Liver (tissue), 9 donors: ENCODE results near the gene RABL3. TPM values are rescaled to one million over a fixed set of nuclear protein-coding genes. Genes with fewer than 3 reads are reported as not detected.

Experiments
- DNase-seq: peaks from one replicate; pipeline ENCODE4 v3.0.0-alpha.2; 2017; ENCODE audit warnings: low spot score
- H3K27ac ChIP-seq, 2 donors: one replicate each; pipeline ENCODE4 v1.7.0; 2013; ENCODE audit warnings: inconsistent platforms in 2 of 2, low read length in 2 of 2, control low read depth in 1 of 2, low read depth in 1 of 2, mild to moderate bottlenecking in 1 of 2
- H3K27me3 ChIP-seq, 4 donors: one replicate each; pipeline versions ENCODE4 v1.6.1 to v1.7.0; 2013; ENCODE audit warnings: low read length in 3 of 4, inconsistent platforms in 1 of 4, mild to moderate bottlenecking in 1 of 4, moderate library complexity in 1 of 4; ENCODE audit not compliant: control insufficient read depth in 4 of 4, insufficient read depth in 4 of 4
- H3K36me3 ChIP-seq, 4 donors: one replicate each; pipeline versions ENCODE4 v1.6.1 to v1.7.0; 2013; ENCODE audit warnings: low read length in 3 of 4, mild to moderate bottlenecking in 3 of 4, low read depth in 1 of 4, moderate library complexity in 1 of 4; ENCODE audit not compliant: control insufficient read depth in 4 of 4, insufficient read depth in 3 of 4
- H3K4me1 ChIP-seq, 4 donors: one replicate each; pipeline versions ENCODE4 v1.6.1 to v1.7.0; 2013; ENCODE audit warnings: low read length in 3 of 4, mild to moderate bottlenecking in 3 of 4, moderate library complexity in 1 of 4; ENCODE audit not compliant: control insufficient read depth in 4 of 4, insufficient read depth in 4 of 4
- H3K4me3 ChIP-seq, 3 donors: one replicate each; pipeline versions ENCODE4 v1.6.1 to v1.7.0; 2013; ENCODE audit warnings: low read length in 3 of 3, control low read depth in 1 of 3, low read depth in 1 of 3, mild to moderate bottlenecking in 1 of 3
- H3K9ac ChIP-seq, 2 donors: one replicate each; pipeline ENCODE4 v1.7.0; 2013; ENCODE audit warnings: low read length in 2 of 2, mild to moderate bottlenecking in 2 of 2, moderate library complexity in 2 of 2, control low read depth in 1 of 2, low read depth in 1 of 2
- H3K9me3 ChIP-seq, 4 donors: one replicate each; pipeline versions ENCODE4 v1.6.1 to v1.7.0; 2013; ENCODE audit warnings: low read length in 3 of 4; ENCODE audit not compliant: control insufficient read depth in 4 of 4
- ATF3 ChIP-seq: IDR thresholded peaks from 2 replicates; pipeline ENCODE4 v1.6.1; 2016; ENCODE audit warnings: antibody characterized with exemption
- CTCF ChIP-seq: fragments of 150-350 bp; IDR thresholded peaks from 2 replicates; pipeline ENCODE4 v1.5.1; 2017; ENCODE audit warnings: improper control_type of control experiment, low read depth, low read length; ENCODE audit not compliant: missing input control
- EGR1 ChIP-seq, 2 donors: IDR thresholded peaks; 2 replicates each; pipeline ENCODE4 v1.6.1; 2016 to 2018; ENCODE audit warnings: antibody characterized with exemption in 2 of 2, low read depth in 2 of 2
- FOXA1 ChIP-seq: IDR thresholded peaks from 2 replicates; pipeline ENCODE4 v1.6.1; 2016; ENCODE audit warnings: antibody characterized with exemption
- FOXA2 ChIP-seq: IDR thresholded peaks from 2 replicates; pipeline ENCODE4 v1.6.1; 2016; ENCODE audit warnings: antibody characterized with exemption
- GABPA ChIP-seq, 2 donors: IDR thresholded peaks in 1 of 2; conservative IDR thresholded peaks in 1 of 2; 2 replicates each; pipeline ENCODE4 v1.6.1; 2016; ENCODE audit warnings: antibody characterized with exemption in 2 of 2, mild to moderate bottlenecking in 1 of 2, moderate library complexity in 1 of 2
- HNF4A ChIP-seq, 2 donors: conservative IDR thresholded peaks; 2 replicates each; pipeline ENCODE4 v1.6.1; 2016; ENCODE audit warnings: antibody characterized with exemption in 2 of 2, mild to moderate bottlenecking in 2 of 2
- HNF4G ChIP-seq: IDR thresholded peaks from 2 replicates; pipeline ENCODE4 v1.6.1; 2016; ENCODE audit warnings: antibody characterized with exemption
- JUND ChIP-seq, 2 donors: IDR thresholded peaks; 2 replicates each; pipeline ENCODE4 v1.6.1; 2016; ENCODE audit warnings: antibody characterized with exemption in 2 of 2
- MAX ChIP-seq: IDR thresholded peaks from 2 replicates; pipeline ENCODE4 v1.6.1; 2016; ENCODE audit warnings: antibody characterized with exemption
- NR2F2 ChIP-seq: IDR thresholded peaks from 2 replicates; pipeline ENCODE4 v1.6.1; 2016; ENCODE audit warnings: antibody characterized with exemption
- RAD21 ChIP-seq, 2 donors: IDR thresholded peaks; 2 replicates each; pipeline ENCODE4 v1.6.1; 2016; ENCODE audit warnings: antibody characterized with exemption in 2 of 2, mild to moderate bottlenecking in 2 of 2
- REST ChIP-seq: IDR thresholded peaks from 2 replicates; pipeline ENCODE4 v1.6.1; 2016; ENCODE audit warnings: antibody characterized with exemption, mild to moderate bottlenecking
- RXRA ChIP-seq, 2 donors: IDR thresholded peaks; 2 replicates each; pipeline ENCODE4 v1.6.1; 2017 to 2018; ENCODE audit warnings: antibody characterized with exemption in 2 of 2, mild to moderate bottlenecking in 1 of 2
- SP1 ChIP-seq: IDR thresholded peaks from 2 replicates; pipeline ENCODE4 v1.6.1; 2018; ENCODE audit warnings: antibody characterized with exemption, mild to moderate bottlenecking
- TAF1 ChIP-seq: conservative IDR thresholded peaks from 2 replicates; pipeline ENCODE4 v1.6.1; 2016; ENCODE audit warnings: antibody characterized with exemption, mild to moderate bottlenecking
- YY1 ChIP-seq: IDR thresholded peaks from 2 replicates; pipeline ENCODE4 v1.6.1; 2016; ENCODE audit warnings: antibody characterized with exemption, mild to moderate bottlenecking
- ZBTB33 ChIP-seq: IDR thresholded peaks from 2 replicates; pipeline ENCODE4 v1.6.1; 2016; ENCODE audit warnings: antibody characterized with exemption
- WGBS: extraction: QIAGEN DNeasy Blood & Tissue Kit; methylation state at CpG from one replicate; pipeline ENCODE4 v1.1.7; 2013; 5-methylcytosine and 5-hydroxymethylcytosine counted together
- polyA plus RNA-seq, 2 donors: library from polyadenylated mRNA; stranded (reverse) in 1 of 2; unstranded in 1 of 2; fragments of 200-250 nt in 1 of 2; fragments of >200 nt in 1 of 2; fragmentation: Nextera tagmentation in 1 of 2; extraction: Ambion mirVana in 1 of 2; gene quantifications; one replicate each; pipeline versions ENCODE4 v1.2.1 to v1.2.3, GENCODE V29; 2013 to 2015
- total RNA-seq, 2 donors: library from RNA; depleted of rRNA; stranded (reverse); fragments of >200 nt; gene quantifications; one replicate each; pipeline ENCODE4 v1.2.3, GENCODE V29; 2014
- donor health status: healthy.
- donor health status: healthy.
- donor health status: healthy.
- donor health status: healthy.
- donor health status: healthy.

RABL3 gene
- total and polyA plus RNA-seq, 4 donors = 8.6 to 14.1 (median 13.1) TPM

GRCh38 chr3:120706950-120707349 is 35.4 kb downstream of the RABL3 start:
- Histone ChIP-seq H3K9me3 (no peaks in the 10 kb centered on the region), H3K27ac (no peak overlapping the region)
- TF ChIP-seq RAD21 (IDR thresholded peaks at IDR 0.05) (no peak), MAX (no peak), RXRA (IDR thresholded peaks at IDR 0.05) (no peak), CTCF (no peak), JUND (IDR thresholded peaks at IDR 0.05) (no peak), HNF4G (no peak)

GRCh38 chr3:120705884-120706582 is 36.3 kb downstream of the RABL3 start:
- H3K9me3 ChIP-seq = no peaks in the 10 kb centered on the region
- no peak for TF ChIP-seq REST
- TF ChIP-seq RAD21 (IDR thresholded peaks at IDR 0.05) = peak in 1 of 2 donors; percentile 18
- no peak for TF ChIP-seq HNF4G
- TF ChIP-seq FOXA2 = no peak
- peak; percentile 51 for TF ChIP-seq YY1
- no peak for TF ChIP-seq CTCF
- TF ChIP-seq SP1 = no peak
- TF ChIP-seq MAX = no peak
- TF ChIP-seq GABPA (IDR thresholded peaks at IDR 0.05 in 1 of 2, conservative IDR thresholded peaks at IDR 0.05 in 1 of 2) = no peak
- TF ChIP-seq NR2F2 = no peak
- TF ChIP-seq HNF4A (conservative IDR thresholded peaks at IDR 0.05) = peak; percentile 6 to 37
- TF ChIP-seq JUND (IDR thresholded peaks at IDR 0.05) = no peak
- TF ChIP-seq FOXA1 = no peak
- peak; percentile 20 for TF ChIP-seq ZBTB33
- TF ChIP-seq ATF3 = no peak
- TF ChIP-seq RXRA (IDR thresholded peaks at IDR 0.05) = peak; percentile 16 to 29
- no peak for TF ChIP-seq TAF1
- no peak for TF ChIP-seq EGR1 (IDR thresholded peaks at IDR 0.05; ENCODE audit: low read depth in 2 of 2)
- WGBS = 53% methylated on average over 5 of the region's 5 CpGs
- no peak overlapping the region for H3K4me3 ChIP-seq
- H3K27me3 ChIP-seq = no peaks in the 10 kb centered on the region
- peaks cover 0 to 5% (median 2%) of the 10 kb centered on the region in 4 donors for H3K4me1 ChIP-seq
- DNase-seq = no peak
- no peak overlapping the region for H3K27ac ChIP-seq
- H3K9ac ChIP-seq = no peak overlapping the region
- peaks cover 0 to 7% (median 1%) of the 10 kb centered on the region in 4 donors for H3K36me3 ChIP-seq

More at GRCh38 chr3:120706950-120707349, 35.4 kb downstream of the RABL3 start:
- Histone ChIP-seq H3K9ac (no peak overlapping the region), H3K4me3 (no peak overlapping the region), H3K4me1 (peaks cover 0 to 5% (median 2%) of the 10 kb centered on the region in 4 donors), H3K36me3 (peaks cover 0 to 7% (median 1%) of the 10 kb centered on the region in 4 donors), H3K27me3 (no peaks in the 10 kb centered on the region)
- no peak for DNase-seq
